C1 segment of cervical spinal cord (tissue), 14 donors: ENCODE measurements around the gene DGCR6L.
"Not testable (repeated sequence)": the region's sequence is repeated elsewhere in the genome, so short reads cannot be mapped to it uniquely, and the experiment has no call there.

ENCODE experiments used
- DNase-seq, 14 donors: peaks; one replicate each; lab custom pipeline; 2025; lab: John Stamatoyannopoulos, UW

The DGCR6L gene

GRCh38 chr22:20308806-20309650 lies 10.8 kb downstream of the DGCR6L start:
- not testable (repeated sequence) for DNase-seq

GRCh38 chr22:20307448-20308447 lies 12.1 kb downstream of the DGCR6L start:
- not testable (repeated sequence) for DNase-seq

GRCh38 chr22:20306646-20307447 lies 13.0 kb downstream of the DGCR6L start:
- not testable (repeated sequence) for DNase-seq

- DNase-seq = no peak
Measured at GRCh38 chr22:20305894-20306645, 13.8 kb downstream of the DGCR6L start.

DNA sequence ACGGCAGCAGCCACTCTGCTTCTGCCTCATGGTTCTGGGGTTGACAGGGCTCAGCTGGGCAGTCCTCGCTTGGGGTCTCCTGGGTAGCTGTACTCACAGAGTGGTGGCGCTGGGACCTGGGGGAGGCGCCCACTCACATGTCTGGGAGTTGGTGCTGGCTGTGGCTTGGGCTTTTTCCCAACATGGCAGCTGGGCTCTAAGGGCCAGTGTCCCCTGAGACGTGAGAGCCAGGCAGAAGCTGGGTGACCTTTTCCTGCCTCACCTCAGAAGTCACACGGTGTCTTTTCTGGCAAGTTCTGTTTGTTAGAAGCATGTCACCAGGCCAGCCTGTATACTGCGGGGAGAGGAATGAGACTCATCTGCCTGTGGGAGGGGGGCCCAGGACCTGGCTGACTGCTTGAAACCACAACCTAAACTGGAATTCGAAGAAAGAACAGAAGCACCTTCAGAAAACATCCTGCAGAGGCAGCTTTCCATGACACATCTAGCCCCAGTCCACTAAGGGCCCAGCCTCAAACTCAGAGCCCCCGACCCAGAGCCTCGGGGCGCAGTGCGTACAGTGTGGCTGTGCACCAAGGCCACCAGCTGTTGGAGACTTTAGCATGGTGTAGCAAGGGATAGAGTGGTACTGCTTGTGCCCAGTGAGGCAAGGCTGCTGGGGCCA lies 14.5 kb downstream of the DGCR6L start:
- DNase-seq = not testable (repeated sequence)

DNA sequence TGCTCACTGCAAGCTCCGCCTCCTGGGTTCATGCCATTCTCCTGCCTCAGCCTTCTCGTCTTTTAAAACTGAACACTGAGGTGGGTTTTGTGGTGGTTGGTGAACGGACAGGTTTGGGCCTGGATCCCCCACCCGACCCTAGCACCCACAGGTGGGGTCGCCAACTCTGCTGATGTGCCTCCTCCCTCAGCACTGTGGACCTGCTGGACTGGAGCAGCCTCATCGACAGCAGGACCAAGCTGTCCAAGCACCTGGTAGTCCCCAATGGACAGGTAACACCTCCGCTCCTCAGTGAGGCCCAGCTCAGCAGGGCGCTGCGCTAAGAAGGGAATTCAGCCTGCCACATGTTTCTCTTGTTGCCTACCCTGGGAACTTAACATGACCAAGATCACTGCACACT lies 15.2 kb downstream of the DGCR6L start:
- DNase-seq = no peak

GRCh38 chr22:20303229-20303534 lies 16.7 kb downstream of the DGCR6L start:
- DNase-seq = not testable (repeated sequence)

DNA sequence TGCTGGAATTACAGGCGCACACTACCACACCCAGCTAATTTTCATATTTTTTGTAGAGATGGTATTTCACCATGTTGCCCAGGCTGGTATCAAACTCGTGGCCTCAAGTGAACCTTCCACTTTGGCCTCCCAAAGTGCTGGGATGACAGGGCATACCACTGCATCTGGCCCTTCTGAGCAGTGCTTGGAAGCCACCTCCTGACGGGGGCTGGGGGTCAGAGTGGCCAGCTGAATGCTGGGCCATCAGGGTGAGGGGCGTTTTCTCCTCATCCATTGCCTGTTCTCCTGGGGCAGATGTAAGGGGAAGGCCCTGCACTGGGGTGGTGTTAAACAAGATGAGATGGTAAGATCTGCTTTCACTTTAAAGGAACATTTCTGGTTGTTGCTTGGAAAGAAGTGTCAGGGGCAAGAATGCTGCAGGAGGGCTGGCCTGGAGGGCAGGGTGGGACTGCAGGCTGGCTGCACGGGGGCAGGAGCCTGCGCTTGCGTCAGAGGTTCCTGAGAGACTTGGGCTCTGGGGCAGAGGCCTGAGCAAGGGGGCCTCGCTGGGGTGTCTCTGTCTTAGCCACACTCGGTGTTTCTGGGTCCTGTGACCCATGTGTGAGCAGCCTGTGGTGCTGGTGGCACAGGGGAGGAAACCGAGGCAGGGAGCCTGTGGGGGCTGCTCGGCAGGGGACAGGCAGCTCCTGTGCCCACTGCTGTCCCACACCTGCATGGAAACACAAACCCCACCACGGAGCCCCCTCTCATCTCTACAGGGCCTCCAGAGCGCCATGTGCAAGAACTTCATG lies 17.2 kb downstream of the DGCR6L start:
- no peak for DNase-seq

DNA sequence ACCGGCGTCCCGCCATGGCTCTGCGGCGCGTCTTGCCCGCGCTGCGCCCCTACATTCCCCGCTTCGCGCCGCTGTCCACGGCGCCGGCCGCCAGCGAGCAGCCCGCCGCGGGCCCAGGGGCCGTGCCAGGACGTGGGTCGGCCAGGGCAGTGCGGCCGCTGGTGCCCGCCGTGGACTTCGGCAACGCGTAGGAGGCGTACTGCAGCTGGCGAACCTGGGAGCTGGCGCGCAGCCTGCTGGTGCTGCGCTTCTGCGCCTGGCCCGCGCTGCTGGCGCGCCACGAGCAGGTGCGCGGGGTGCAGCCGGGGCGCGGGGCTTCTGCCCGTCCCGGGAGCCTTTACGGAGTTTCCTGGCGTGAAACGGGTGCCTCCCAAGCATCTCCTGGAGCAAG lies 20.1 kb downstream of the DGCR6L start:
- no peak for DNase-seq

GRCh38 chr22:20298803-20299745 lies 20.8 kb downstream of the DGCR6L start:
- peak in 5 of 14 donors; percentile 11 to 42 (median 19) for DNase-seq

DNA sequence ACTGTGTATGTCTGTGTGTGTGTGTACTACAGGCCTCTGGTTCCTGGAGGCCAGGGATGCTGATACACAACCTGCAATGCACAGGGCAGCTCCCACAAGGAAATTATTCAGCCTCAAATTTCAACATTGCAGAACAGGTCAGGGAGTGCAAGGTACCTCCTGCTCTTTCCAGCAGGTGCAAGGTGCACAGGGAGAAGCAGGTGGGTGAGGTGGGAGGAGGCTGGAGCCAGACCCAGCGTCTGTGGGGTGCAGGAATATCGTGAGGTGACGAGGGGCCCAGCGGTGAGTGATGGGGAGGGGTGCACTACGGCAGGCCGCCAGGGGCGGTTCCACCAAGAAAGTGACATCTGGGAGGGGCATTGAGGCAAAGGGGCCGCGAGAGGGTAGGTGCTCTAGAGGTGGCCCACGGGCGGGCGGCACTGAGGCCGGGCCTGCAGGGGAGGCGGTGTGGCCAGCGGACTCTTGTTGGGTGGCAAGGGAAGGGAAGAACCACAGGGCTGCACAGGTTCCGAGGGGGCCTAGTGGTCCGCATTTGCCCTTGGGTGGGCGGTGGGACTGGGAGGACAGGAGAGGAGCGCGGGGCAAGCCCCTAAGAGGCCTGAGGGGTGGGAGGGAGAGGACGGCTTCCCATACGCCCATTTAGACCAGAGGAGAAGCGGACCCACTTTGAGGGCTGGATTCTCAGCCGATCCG lies 21.6 kb downstream of the DGCR6L start:
- DNase-seq = no peak

DNA sequence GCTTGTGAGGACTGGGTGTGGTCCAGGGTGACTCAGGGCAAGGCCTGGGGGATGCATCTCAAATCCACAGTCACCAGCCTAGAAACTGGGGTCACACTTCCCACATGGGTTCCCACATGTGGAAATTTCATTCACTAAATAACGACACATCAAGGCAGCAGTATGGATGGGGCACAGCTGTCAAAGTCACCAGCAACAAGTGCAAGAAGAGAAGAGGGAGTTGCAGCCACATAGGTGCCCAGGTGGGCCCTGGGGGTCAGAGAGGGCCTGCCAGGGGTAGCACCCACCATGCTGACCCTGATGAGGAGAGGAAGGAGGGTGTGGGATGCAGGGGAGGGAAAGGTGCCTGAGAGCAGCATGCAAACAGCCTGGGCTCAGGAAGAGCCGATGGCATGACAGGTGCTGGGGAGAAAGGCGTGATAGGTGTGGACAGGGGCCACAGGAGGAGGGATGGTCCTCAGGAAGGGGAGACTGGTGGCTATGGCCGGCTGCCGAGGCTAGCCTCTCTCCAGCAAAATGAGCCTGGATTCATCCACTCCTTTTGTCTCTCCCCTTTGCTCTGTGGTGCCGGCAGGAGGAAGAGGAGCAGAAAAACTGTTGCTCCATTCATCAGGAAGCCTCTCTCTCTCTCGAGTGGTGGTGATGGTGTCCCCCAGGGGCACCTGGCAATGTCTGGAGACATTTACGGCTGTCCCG lies 22.3 kb downstream of the DGCR6L start:
- no peak for DNase-seq

DNA sequence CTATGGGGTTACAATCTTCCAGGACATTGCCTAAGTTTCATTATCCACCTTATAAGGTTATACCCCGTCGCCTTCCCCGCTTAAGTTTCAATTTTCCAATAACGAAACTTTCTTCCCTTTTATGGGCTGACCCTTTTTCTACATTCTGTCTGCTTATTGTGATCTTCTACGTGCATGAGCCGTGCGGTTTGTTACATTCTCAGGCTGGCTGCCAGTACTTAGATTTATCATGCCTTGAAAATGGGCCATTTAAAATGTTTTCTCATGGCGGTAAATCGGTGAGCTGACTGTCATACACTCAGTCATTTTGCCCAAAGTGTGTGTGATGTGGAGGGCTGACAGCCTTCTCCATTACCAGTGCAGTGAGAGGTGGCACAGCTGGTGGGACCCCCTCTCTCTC lies 23.3 kb downstream of the DGCR6L start:
- DNase-seq = no peak

- DNase-seq = no peak
Measured at GRCh38 chr22:20295262-20296064, 24.4 kb downstream of the DGCR6L start.

GRCh38 chr22:20292673-20293232 lies 27.1 kb downstream of the DGCR6L start:
- no peak for DNase-seq

DNA sequence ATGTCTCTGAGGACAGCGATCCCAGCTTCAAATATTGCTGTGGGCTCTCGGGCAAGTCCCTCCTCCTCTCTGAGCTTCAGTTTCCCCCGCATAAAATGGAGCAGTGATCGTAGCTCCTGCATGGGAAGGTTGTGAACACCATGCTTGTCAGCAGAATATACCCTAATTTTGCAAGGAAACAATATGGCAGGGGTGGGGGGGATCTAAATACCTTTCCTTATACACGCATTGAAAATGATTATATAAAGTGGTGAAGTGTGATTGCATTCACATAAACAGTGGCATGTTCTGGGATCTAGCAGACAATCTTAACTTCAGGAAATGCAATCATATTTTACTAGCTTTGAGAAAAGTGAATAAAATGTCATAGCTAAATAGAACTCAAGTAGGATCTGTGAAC lies 27.8 kb downstream of the DGCR6L start:
- DNase-seq = no peak
